GM12878 (cell line): ENCODE measurements around the gene BCKDHA. TPM values are rescaled to one million over a fixed set of nuclear protein-coding genes. Genes with fewer than 3 reads are reported as not detected.
"Not testable (repeated sequence)": the region's sequence is repeated elsewhere in the genome, so short reads cannot be mapped to it uniquely, and the experiment has no call there.

Experiments
- ATAC-seq: fragments of 200-7000 bp; cut with Tn5 transposase; 3 replicates; pipeline ENCODE4 v1.9.1; 2020; ENCODE audit warnings: mild to moderate bottlenecking, moderate library complexity
- BruUV-seq: library from RNA; stranded (reverse); fragments of 400-500 nt; replicated peaks from 2 replicates; lab custom pipeline; 2021; lab: Mats Ljungman, UMichigan
- CTCF ChIA-PET: fragments of 300-600 bp; sonication (Branson Sonifier 250); formaldehyde crosslinking; extraction: SDS; loops from one replicate; lab custom pipeline; 2021; ENCODE audit warnings: inconsistent platforms; lab: Yijun Ruan, JAX
- POLR2A ChIA-PET: fragments of 350-600 bp; formaldehyde crosslinking; extraction: SDS; loops from one replicate; lab custom pipeline; 2021; ENCODE audit warnings: inconsistent platforms; lab: Charles Lee
- RAD21 ChIA-PET: fragments of 300-600 bp; sonication (Branson Sonifier 250); formaldehyde crosslinking; loops from one replicate; lab custom pipeline; 2023; ENCODE audit warnings: antibody characterized with exemption; ENCODE audit not compliant: unreplicated experiment; lab: Charles Lee
- SMC1A ChIA-PET: fragments of 300-600 bp; sonication (Branson Sonifier 250); formaldehyde crosslinking; loops from one replicate; lab custom pipeline; 2023; ENCODE audit not compliant: unreplicated experiment, uncharacterized antibody; lab: Charles Lee
- DNase-seq: peaks from one replicate; pipeline ENCODE4 v3.0.0-alpha.2; 2011; ENCODE audit warnings: low read depth, low spot score
- FAIRE-seq: peaks from 3 replicates; lab custom pipeline; 2011; peaks lifted over from hg19 to GRCh38; lab: Jason Lieb, UNC
- H2AFZ ChIP-seq: 2 replicates; pipeline ENCODE4 v1.6.0; 2011; ENCODE audit warnings: low read depth, low read length, control low read depth; ENCODE audit not compliant: control insufficient read depth
- H3K27ac ChIP-seq: 2 replicates; pipeline ENCODE4 v1.5.1; 2011; ENCODE audit warnings: control low read depth; ENCODE audit not compliant: control insufficient read depth, insufficient read depth
- H3K27me3 ChIP-seq, 2 experiments: replicated peaks in 1 of 2; 2 replicates each; pipeline versions ENCODE4 v1.6.0 to v1.6.1; 2011; ENCODE audit warnings: low read length in 1 of 2; ENCODE audit not compliant: control insufficient read depth in 2 of 2, insufficient read depth in 2 of 2
- H3K36me3 ChIP-seq, 2 experiments: 2 replicates each; pipeline ENCODE4 v1.5.1; 2011; ENCODE audit warnings: low read length in 1 of 2; ENCODE audit not compliant: control insufficient read depth in 2 of 2, insufficient read depth in 2 of 2
- H3K4me1 ChIP-seq: 2 replicates; pipeline ENCODE4 v1.6.1; 2011; ENCODE audit warnings: mild to moderate bottlenecking, low read length, moderate library complexity, mixed read lengths; ENCODE audit not compliant: control insufficient read depth, insufficient read depth
- H3K4me2 ChIP-seq: 2 replicates; pipeline ENCODE4 v1.6.0; 2011; ENCODE audit warnings: control low read depth; ENCODE audit not compliant: control insufficient read depth, insufficient read depth
- H3K4me3 ChIP-seq: fragments of 200-600 bp; sonication (generic); 2 replicates; pipeline ENCODE4 v1.5.1; 2016
- H3K79me2 ChIP-seq: 2 replicates; pipeline ENCODE4 v1.6.0; 2011; ENCODE audit warnings: low read length; ENCODE audit not compliant: control insufficient read depth, insufficient read depth
- H3K9ac ChIP-seq: 2 replicates; pipeline ENCODE4 v1.8.0; 2011; ENCODE audit warnings: low read length, control low read depth, mixed read lengths; ENCODE audit not compliant: control insufficient read depth, insufficient read depth
- H3K9me3 ChIP-seq: replicated peaks from 3 replicates; pipeline ENCODE4 v1.5.1; 2011; ENCODE audit warnings: mild to moderate bottlenecking, low read length; ENCODE audit not compliant: control insufficient read depth, insufficient read depth
- H4K20me1 ChIP-seq: 2 replicates; pipeline ENCODE4 v1.6.0; 2011; ENCODE audit not compliant: control insufficient read depth, insufficient read depth
- BHLHE40 ChIP-seq, 2 experiments: fragments of 450-650 bp in 1 of 2; IDR thresholded peaks; 2 replicates each; pipeline ENCODE4 v1.6.1; 2011 to 2017; ENCODE audit warnings: low read depth in 2 of 2, borderline replicate concordance in 1 of 2, improper control_type of control experiment in 1 of 2, low read length in 1 of 2, mild to moderate bottlenecking in 1 of 2
- CHD1 ChIP-seq: IDR thresholded peaks from 2 replicates; pipeline ENCODE4 v1.6.1; 2012; ENCODE audit warnings: low read depth, low read length, improper control_type of control experiment
- CREB1 ChIP-seq: IDR thresholded peaks from 2 replicates; pipeline ENCODE4 v1.6.1; 2012; ENCODE audit warnings: low read depth, mild to moderate bottlenecking, inconsistent platforms
- ETV6 ChIP-seq, 2 experiments: fragments of 450-650 bp in 1 of 2; IDR thresholded peaks in 1 of 2; conservative IDR thresholded peaks in 1 of 2; 2 replicates each; pipeline ENCODE4 v1.6.1; 2014; ENCODE audit warnings: antibody characterized with exemption in 1 of 2, borderline replicate concordance in 1 of 2, low read depth in 1 of 2, mild to moderate bottlenecking in 1 of 2, moderate library complexity in 1 of 2
- FOXM1 ChIP-seq: IDR thresholded peaks from 2 replicates; pipeline ENCODE4 v1.6.1; 2012; ENCODE audit warnings: low read depth, mild to moderate bottlenecking, inconsistent platforms, low read length, moderate library complexity
- IKZF1 ChIP-seq: fragments of 450-650 bp; conservative IDR thresholded peaks from 2 replicates; pipeline ENCODE4 v1.6.1; 2017; ENCODE audit warnings: antibody characterized with exemption, mild to moderate bottlenecking
- IRF4 ChIP-seq: IDR thresholded peaks from 2 replicates; pipeline ENCODE4 v1.6.1; 2011; ENCODE audit warnings: low read depth, low read length
- NR2C1 ChIP-seq: fragments of 450-650 bp; IDR thresholded peaks from 2 replicates; pipeline ENCODE4 v1.6.1; 2017; ENCODE audit warnings: antibody characterized with exemption, mild to moderate bottlenecking, moderate library complexity
- RAD21 ChIP-seq: IDR thresholded peaks from 2 replicates; pipeline ENCODE4 v1.6.1; 2011; ENCODE audit warnings: mild to moderate bottlenecking, low read depth, low read length, moderate library complexity; ENCODE audit not compliant: insufficient read depth
- TCF12 ChIP-seq: IDR thresholded peaks from 2 replicates; pipeline ENCODE4 v1.6.1; 2011; ENCODE audit warnings: low read depth, mild to moderate bottlenecking, low read length
- WGBS: methylation state at CpG from one replicate; pipeline ENCODE4 v1.1.6; 2016; ENCODE audit warnings: low lambda C conversion rate; ENCODE audit not compliant: insufficient replicate concordance, insufficient coverage; ENCODE audit errors: missing lambda C conversion rate; 5-methylcytosine and 5-hydroxymethylcytosine counted together
- in situ Hi-C: fragments of 300-500 bp; cut with MboI; formaldehyde crosslinking; loops from 9 replicates; pipeline ENCODE4 v1.14.3; 2018; ENCODE audit warnings: mixed read lengths
- intact Hi-C: fragments of 100-400 bp; cut with micrococcal nuclease; formaldehyde crosslinking; loops from one replicate; pipeline ENCODE4 v1.14.2; 2022; ENCODE audit not compliant: unreplicated experiment
- polyA plus RNA-seq, 11 experiments: library from polyadenylated mRNA; depleted of rRNA in 4 of 11; unstranded in 6 of 11; stranded (reverse) in 5 of 11; fragments of >200 nt; fragmentation: Nextera tagmentation in 4 of 11; fragmentation: Illumina TruSeq in 1 of 11; extraction: Ambion mirVana in 4 of 11; extraction: Trizol in 1 of 11; gene quantifications; 1 replicate in 1 of 11; 2 replicates in 10 of 11; pipeline versions ENCODE4 v1.2.1 to v1.2.3, GENCODE V29; 2011 to 2016; ENCODE audit warnings: inconsistent platforms in 2 of 11, missing spikeins in 2 of 11, low read depth in 1 of 11
- total RNA-seq, 4 experiments: library from RNA; depleted of rRNA in 3 of 4; stranded (reverse); fragments of >200 nt in 3 of 4; fragmentation: Illumina TruSeq in 1 of 4; extraction: Trizol in 1 of 4; gene quantifications; 2 replicates each; pipeline versions ENCODE4 v1.2.1 to v1.2.3, GENCODE V29; 2013 to 2021
- TF ChIP-seq, protein P1 (sequence below): IDR thresholded peaks from 2 replicates; pipeline ENCODE4 v1.6.1; 2011; ENCODE audit warnings: low read depth, mild to moderate bottlenecking, low read length, moderate library complexity, borderline replicate concordance; ENCODE audit errors: extremely low read depth
- TF ChIP-seq, protein P2 (sequence below): fragments of 450-650 bp; IDR thresholded peaks from 2 replicates; pipeline ENCODE4 v1.6.1; 2017; ENCODE audit warnings: antibody characterized with exemption, mild to moderate bottlenecking, moderate library complexity
- TF ChIP-seq, protein P3 (sequence below): IDR thresholded peaks from 2 replicates; pipeline ENCODE4 v1.6.1; 2012; ENCODE audit warnings: low read depth, low read length, improper control_type of control experiment

The BCKDHA gene
- total and polyA plus RNA-seq, 10 of the 15 experiments (the other 5 are each of a cell fraction or from before 2014, with no cell fraction given) = 9.9 to 107 (median 46.4) TPM

DNA sequence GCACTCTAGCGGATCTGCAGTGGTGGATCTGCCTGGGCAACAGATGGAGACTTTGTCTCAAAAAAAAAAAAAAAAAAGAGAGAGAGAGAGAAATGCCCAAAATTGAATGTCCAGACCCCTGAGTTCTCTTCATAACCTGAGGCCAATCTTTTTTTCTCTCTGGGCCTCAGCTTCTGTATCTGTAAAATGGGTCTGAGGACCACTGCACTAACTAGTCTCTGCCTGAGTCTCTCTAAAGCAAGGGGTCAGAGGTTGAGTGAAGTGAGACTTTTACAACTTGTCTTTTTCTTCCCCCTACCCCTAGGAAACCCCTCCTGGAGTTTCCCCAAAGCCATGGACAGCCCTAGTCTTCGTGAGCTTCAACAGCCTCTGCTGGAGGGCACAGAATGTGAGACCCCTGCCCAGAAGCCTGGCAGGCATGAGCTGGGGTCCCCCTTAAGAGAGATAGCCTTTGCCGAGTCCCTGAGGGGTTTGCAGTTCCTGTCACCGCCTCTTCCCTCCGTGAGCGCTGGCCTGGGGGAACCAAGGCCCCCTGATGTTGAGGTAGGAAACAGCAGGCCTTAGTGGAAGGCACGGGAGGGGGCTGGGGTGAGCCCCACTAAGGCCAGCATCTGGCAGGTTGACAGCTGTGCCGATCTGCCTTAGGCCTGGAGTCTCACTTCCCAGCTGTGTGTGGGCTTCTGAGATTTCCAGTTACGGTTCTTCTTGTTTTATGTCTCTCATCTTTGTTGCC lies 19.5 kb upstream of the BCKDHA start (continued):
- TF ChIP-seq NR2C1 (0 out of 2 replicates have a peak, but pooled peaks have one; percentile 32), TCF12 (peak; percentile 92), IRF4 (no peak), BHLHE40 (IDR thresholded peaks at IDR 0.05; ENCODE audit: borderline replicate concordance in 1 of 2, low read depth in 2 of 2, low read length in 1 of 2) (no peak), CREB1 (no peak), ETV6 (conservative IDR thresholded peaks at IDR 0.05 in 1 of 2, IDR thresholded peaks at IDR 0.05 in 1 of 2; ENCODE audit: borderline replicate concordance in 1 of 2, low read depth in 1 of 2) (0 out of 4 replicates have a peak, but pooled peaks of 1 of the 2 experiments have one; percentile 11), FOXM1 (no peak), IKZF1 (peak; percentile 39; the same call in 1 of the 2 replicates), RAD21 (peak; percentile 29; the same call in 1 of the 2 replicates), CHD1 (no peak)
- TF ChIP-seq, protein P1, sequence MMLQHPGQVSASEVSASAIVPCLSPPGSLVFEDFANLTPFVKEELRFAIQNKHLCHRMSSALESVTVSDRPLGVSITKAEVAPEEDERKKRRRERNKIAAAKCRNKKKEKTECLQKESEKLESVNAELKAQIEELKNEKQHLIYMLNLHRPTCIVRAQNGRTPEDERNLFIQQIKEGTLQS = no peak
- TF ChIP-seq, protein P2, sequence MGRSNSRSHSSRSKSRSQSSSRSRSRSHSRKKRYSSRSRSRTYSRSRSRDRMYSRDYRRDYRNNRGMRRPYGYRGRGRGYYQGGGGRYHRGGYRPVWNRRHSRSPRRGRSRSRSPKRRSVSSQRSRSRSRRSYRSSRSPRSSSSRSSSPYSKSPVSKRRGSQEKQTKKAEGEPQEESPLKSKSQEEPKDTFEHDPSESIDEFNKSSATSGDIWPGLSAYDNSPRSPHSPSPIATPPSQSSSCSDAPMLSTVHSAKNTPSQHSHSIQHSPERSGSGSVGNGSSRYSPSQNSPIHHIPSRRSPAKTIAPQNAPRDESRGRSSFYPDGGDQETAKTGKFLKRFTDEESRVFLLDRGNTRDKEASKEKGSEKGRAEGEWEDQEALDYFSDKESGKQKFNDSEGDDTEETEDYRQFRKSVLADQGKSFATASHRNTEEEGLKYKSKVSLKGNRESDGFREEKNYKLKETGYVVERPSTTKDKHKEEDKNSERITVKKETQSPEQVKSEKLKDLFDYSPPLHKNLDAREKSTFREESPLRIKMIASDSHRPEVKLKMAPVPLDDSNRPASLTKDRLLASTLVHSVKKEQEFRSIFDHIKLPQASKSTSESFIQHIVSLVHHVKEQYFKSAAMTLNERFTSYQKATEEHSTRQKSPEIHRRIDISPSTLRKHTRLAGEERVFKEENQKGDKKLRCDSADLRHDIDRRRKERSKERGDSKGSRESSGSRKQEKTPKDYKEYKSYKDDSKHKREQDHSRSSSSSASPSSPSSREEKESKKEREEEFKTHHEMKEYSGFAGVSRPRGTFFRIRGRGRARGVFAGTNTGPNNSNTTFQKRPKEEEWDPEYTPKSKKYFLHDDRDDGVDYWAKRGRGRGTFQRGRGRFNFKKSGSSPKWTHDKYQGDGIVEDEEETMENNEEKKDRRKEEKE = no peak
- TF ChIP-seq, protein P3, sequence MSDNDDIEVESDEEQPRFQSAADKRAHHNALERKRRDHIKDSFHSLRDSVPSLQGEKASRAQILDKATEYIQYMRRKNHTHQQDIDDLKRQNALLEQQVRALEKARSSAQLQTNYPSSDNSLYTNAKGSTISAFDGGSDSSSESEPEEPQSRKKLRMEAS = no peak
- TF ChIP-seq, all 136 proteins: peak for 15

DNA sequence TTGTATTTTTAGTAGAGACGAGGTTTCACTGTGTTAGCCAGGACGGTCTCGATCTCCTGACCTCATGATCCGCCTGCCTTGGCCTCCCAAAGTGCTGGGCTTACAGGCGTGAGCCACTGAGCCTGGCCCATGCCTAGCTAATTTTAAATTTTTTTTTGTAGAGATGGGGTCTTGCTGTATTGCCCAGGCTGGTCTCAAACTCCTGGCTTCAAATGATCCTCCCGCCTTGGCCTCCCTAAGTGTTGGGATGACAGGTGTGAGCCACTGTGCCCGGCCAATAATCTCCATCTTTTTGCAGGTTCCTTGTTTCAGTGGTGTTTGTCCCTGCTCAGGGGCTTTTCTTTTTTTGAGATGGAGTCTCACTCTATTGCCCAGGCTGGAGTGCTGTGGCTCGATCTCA lies 16.1 kb upstream of the BCKDHA start:
- ATAC-seq, H3K4me3 ChIP-seq, H3K27ac ChIP-seq, SMC1A ChIA-PET, H3K27me3 ChIP-seq, DNase-seq, H2AFZ ChIP-seq, H4K20me1 ChIP-seq, H3K4me2 ChIP-seq, FAIRE-seq, intact Hi-C loops, in situ Hi-C loops, H3K9me3 ChIP-seq, BruUV-seq, H3K36me3 ChIP-seq, H3K9ac ChIP-seq, H3K79me2 ChIP-seq: not testable (repeated sequence)
- ChIA-PET POLR2A (interaction anchor here (0.5 to 1.2 kb wide), 3 partner anchors 14 to 1017 kb away, joined by 3 to 10 read pairs (median 5); no protein-coding TSS in a partner anchor), RAD21 (interaction anchor here (1.3 kb wide), 1 partner anchor 24 kb away, joined by 3 read pairs; no protein-coding TSS in a partner anchor), CTCF (interaction anchor here (0.7 to 0.8 kb wide), 2 partner anchors 16 to 189 kb away, joined by 3 to 5 read pairs; no protein-coding TSS in a partner anchor)
- 98% methylated on average over 8 of the region's 8 CpGs for WGBS
- peaks cover 28% of the 10 kb centered on the region for H3K4me1 ChIP-seq
